K562 (cell line): ENCODE results near the gene TOR3A. TPM values are rescaled to one million over a fixed set of nuclear protein-coding genes. Genes with fewer than 3 reads are reported as not detected.

ENCODE experiments used
- ARID1B ChIP-seq: fragments of 450-650 bp; IDR thresholded peaks from 2 replicates; pipeline ENCODE4 v1.6.1; 2016; ENCODE audit warnings: antibody characterized with exemption, mild to moderate bottlenecking, inconsistent platforms
- ARNT ChIP-seq, 2 experiments: fragments of 450-650 bp; IDR thresholded peaks; 2 replicates each; pipeline ENCODE4 v1.6.1; 2016; ENCODE audit warnings: mild to moderate bottlenecking in 1 of 2
- CC2D1A ChIP-seq: fragments of 450-650 bp; IDR thresholded peaks from 2 replicates; pipeline ENCODE4 v1.6.1; 2017; ENCODE audit warnings: mild to moderate bottlenecking
- CHD7 ChIP-seq: fragments of 200-600 bp; sonication (generic); IDR thresholded peaks from one replicate; pipeline ENCODE4 v1.6.1; 2012; ENCODE audit warnings: mild to moderate bottlenecking, low read depth, low read length, inconsistent platforms
- FOXP1 ChIP-seq: sonication (generic); formaldehyde crosslinking; IDR thresholded peaks from 2 replicates; pipeline ENCODE4 v1.8.0; 2022; ENCODE audit warnings: mild to moderate bottlenecking, missing genetic modification reagents
- KAT2B ChIP-seq: IDR thresholded peaks from one replicate; pipeline ENCODE4 v1.6.1; 2012; ENCODE audit warnings: low read depth, mild to moderate bottlenecking, control low read depth, inconsistent platforms, low read length, moderate library complexity
- NR4A1 ChIP-seq, 2 experiments: fragments of 250-450 bp in 1 of 2; fragments of 450-650 bp in 1 of 2; sonication (Bioruptor Pico) in 1 of 2; IDR thresholded peaks; 2 replicates each; pipeline versions ENCODE4 v1.4.0 to v1.6.1; 2016 to 2020; ENCODE audit warnings: mild to moderate bottlenecking in 2 of 2, missing compliant biosample characterization in 1 of 2, missing genetic modification characterization in 1 of 2, moderate library complexity in 1 of 2
- TEAD1 ChIP-seq, 2 experiments: fragments of 450-650 bp in 1 of 2; sonication (generic) in 1 of 2; formaldehyde crosslinking; IDR thresholded peaks; 2 replicates each; pipeline versions ENCODE4 v1.4.0 to v1.8.0; 2020 to 2022; ENCODE audit warnings: mild to moderate bottlenecking in 2 of 2, missing genetic modification reagents in 1 of 2
- UBTF ChIP-seq, 2 experiments: IDR thresholded peaks; 2 replicates each; pipeline ENCODE4 v1.6.1; 2012; ENCODE audit warnings: improper control_type of control experiment in 2 of 2, low read depth in 2 of 2, low read length in 2 of 2, borderline replicate concordance in 1 of 2
- ZNF274 ChIP-seq: IDR thresholded peaks from 2 replicates; pipeline ENCODE4 v1.6.1; 2011; ENCODE audit warnings: low read depth, mild to moderate bottlenecking, low read length, moderate library complexity, borderline replicate concordance
- ZNF354B ChIP-seq: fragments of 250-450 bp; sonication (Bioruptor Pico); IDR thresholded peaks from 2 replicates; pipeline ENCODE4 v1.4.0; 2020
- ZNF444 ChIP-seq: fragments of 250-450 bp; sonication (Bioruptor Pico); IDR thresholded peaks from 2 replicates; pipeline ENCODE4 v1.4.0; 2020; ENCODE audit warnings: mild to moderate bottlenecking, moderate library complexity
- ZNF696 ChIP-seq: fragments of 250-450 bp; sonication (Bioruptor Pico); conservative IDR thresholded peaks from 2 replicates; pipeline ENCODE4 v1.4.0; 2020; ENCODE audit warnings: mild to moderate bottlenecking, moderate library complexity
- polyA plus RNA-seq, 8 experiments: library from polyadenylated mRNA; depleted of rRNA in 4 of 8; stranded (reverse) in 5 of 8; unstranded in 3 of 8; fragments of >200 nt; fragmentation: Nextera tagmentation in 2 of 8; fragmentation: Illumina TruSeq in 1 of 8; extraction: Ambion mirVana in 2 of 8; extraction: Trizol in 1 of 8; gene quantifications; 2 replicates each; pipeline versions ENCODE4 v1.2.1 to v1.2.3, GENCODE V29; 2011 to 2014; ENCODE audit warnings: inconsistent platforms in 1 of 8, missing spikeins in 1 of 8
- total RNA-seq, 7 experiments: library from RNA; depleted of rRNA in 6 of 7; stranded (reverse); fragments of >200 nt in 6 of 7; fragmentation: Illumina TruSeq in 2 of 7; extraction: Trizol in 2 of 7; gene quantifications; 2 replicates each; pipeline versions ENCODE4 v1.2.1 to v1.2.3, GENCODE V29; 2011 to 2021; ENCODE audit warnings: low replicate concordance in 1 of 7

The TOR3A gene
- total and polyA plus RNA-seq, 9 of the 15 experiments (the other 6 are each of a cell fraction or from before 2014, with no cell fraction given) = 7.9 to 94.5 (median 39.7) TPM

- TF ChIP-seq UBTF (IDR thresholded peaks at IDR 0.05; ENCODE audit: borderline replicate concordance in 1 of 2, low read depth in 2 of 2, low read length in 2 of 2) (no peak), ARID1B (peak; percentile 100), ZNF696 (CRISPR knock-in tag) (0 out of 2 replicates have a peak, but pooled peaks have one; percentile 1), ZNF274 (peak; percentile 93), CHD7 (peak; percentile 63), NR4A1 (CRISPR knock-in tag; IDR thresholded peaks at IDR 0.05) (peak; percentile 69; the same call in 1 of the 2 replicates), NR4A1 (tag; IDR thresholded peaks at IDR 0.05) (peak; percentile 98), FOXP1 (CRISPR knock-in tag) (peak; percentile 34; the same call in 1 of the 2 replicates), ARNT (IDR thresholded peaks at IDR 0.05) (peak; percentile 100), ZNF444 (CRISPR knock-in tag) (no peak), KAT2B (no peak), CC2D1A (peak; percentile 100), TEAD1 (CRISPR knock-in tag; IDR thresholded peaks at IDR 0.05) (peak; percentile 94 to 95), ZNF354B (CRISPR knock-in tag) (peak; percentile 48)
Observed at GRCh38 chr1:179046808-179047635, 34.8 kb upstream of the TOR3A start (continued).
